ENCODE data around the gene FAM98B.

Gene FAM98B

GRCh38 chr15:38461066-38461833, 7.3 kb downstream of the FAM98B start:
- no peak for DNase-seq

- no peak for DNase-seq
Measured at GRCh38 chr15:38463893-38464292, 10.0 kb downstream of the FAM98B start.

GRCh38 chr15:38464675-38465074, 10.7 kb downstream of the FAM98B start:
- no peak for DNase-seq

GRCh38 chr15:38470816-38471215, 16.9 kb downstream of the FAM98B start:
- DNase-seq, result no peak

GRCh38 chr15:38471974-38472373, 18.0 kb downstream of the FAM98B start:
- no peak for DNase-seq

GRCh38 chr15:38474155-38474757, 20.3 kb downstream of the FAM98B start:
- DNase-seq, result peak; percentile 67

GRCh38 chr15:38475361-38475760, 21.4 kb downstream of the FAM98B start:
- no peak for DNase-seq

- DNase-seq, result no peak
Measured at GRCh38 chr15:38476120-38476519, 22.2 kb downstream of the FAM98B start.

- no peak for DNase-seq
Measured at GRCh38 chr15:38477637-38478036, 23.7 kb downstream of the FAM98B start.

- no peak for DNase-seq
Measured at GRCh38 chr15:38479266-38479665, 25.3 kb downstream of the FAM98B start.

GRCh38 chr15:38479756-38480155, 25.8 kb downstream of the FAM98B start:
- DNase-seq, result no peak

GRCh38 chr15:38481113-38481512, 27.2 kb downstream of the FAM98B start:
- DNase-seq, result no peak

GRCh38 chr15:38481761-38482160, 27.8 kb downstream of the FAM98B start:
- DNase-seq, result no peak

GRCh38 chr15:38482572-38482971, 28.6 kb downstream of the FAM98B start:
- DNase-seq, result no peak

- no peak for DNase-seq
Measured at GRCh38 chr15:38486936-38487335, 33.0 kb downstream of the FAM98B start.

- no peak for DNase-seq
Measured at GRCh38 chr15:38487378-38487777, 33.5 kb downstream of the FAM98B start.

GRCh38 chr15:38490242-38490922, 36.5 kb downstream of the FAM98B start:
- no peak for DNase-seq

- no peak for DNase-seq
Measured at GRCh38 chr15:38496151-38496550, 42.2 kb downstream of the FAM98B start.

- no peak for DNase-seq
Measured at GRCh38 chr15:38499651-38500050, 45.7 kb downstream of the FAM98B start.

GRCh38 chr15:38503496-38503895, 49.6 kb downstream of the FAM98B start:
- DNase-seq, result no peak

GRCh38 chr15:38504680-38505467, 50.9 kb downstream of the FAM98B start:
- no peak for DNase-seq

- no peak for DNase-seq
Measured at GRCh38 chr15:38506997-38507396, 53.1 kb downstream of the FAM98B start.

- DNase-seq, result no peak
Measured at GRCh38 chr15:38507570-38507969, 53.6 kb downstream of the FAM98B start.

All from NCI-H1694 (cell line).